ENCODE measurements around the gene KRIT1. TPM values are rescaled to one million over a fixed set of nuclear protein-coding genes. Genes with fewer than 3 reads are reported as not detected.

Gene KRIT1
- polyA plus RNA-seq, 1 experiment = 45.1 TPM

DNA sequence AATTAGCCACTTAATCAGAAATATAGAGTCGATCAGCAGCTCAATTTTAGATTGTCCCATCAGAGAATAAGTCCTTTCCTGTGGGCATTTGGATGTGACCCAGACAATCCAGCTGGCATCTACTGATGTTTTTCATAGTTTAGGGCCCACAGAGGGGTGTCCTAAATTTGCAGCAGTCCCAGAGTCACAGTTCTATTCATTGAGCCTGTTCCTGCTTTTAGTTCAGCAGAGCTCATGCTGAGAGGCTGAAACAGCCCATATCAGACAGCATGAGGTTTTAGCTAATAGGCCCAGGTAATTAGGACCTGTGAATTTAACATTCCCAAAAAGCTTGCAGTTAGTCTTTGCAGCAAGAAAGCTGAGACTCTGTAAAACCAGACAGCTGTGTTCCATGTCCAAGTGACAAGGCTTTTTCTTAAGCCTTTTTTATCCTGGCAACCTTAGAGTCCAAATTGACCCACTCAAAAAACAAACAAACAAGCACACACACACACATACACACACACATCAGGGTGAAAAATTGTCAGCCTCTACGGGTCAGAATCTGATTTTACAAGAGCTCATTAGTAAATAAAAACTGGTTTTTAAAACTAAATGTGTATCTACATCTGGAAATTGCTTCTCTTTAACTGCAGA is 33.8 kb upstream of the KRIT1 start:
- Histone ChIP-seq H3K27ac (ENCODE audit: low read depth, low read length) (no peak overlapping the region), H3K4me3 (ENCODE audit: low read depth, low read length) (no peak overlapping the region), H3K27me3 (ENCODE audit: control insufficient read depth, insufficient read depth, low read length) (no peaks in the 10 kb centered on the region), H3K9me3 (ENCODE audit: control insufficient read depth, insufficient read depth, low read length) (no peaks in the 10 kb centered on the region)
- CTCF ChIA-PET = interaction anchor here (0.9 kb wide), 1 partner anchor 145 kb away, joined by 3 read pairs; no protein-coding TSS in a partner anchor
- DNase-seq (ENCODE audit: low read depth, low spot score) = no peak
- POLR2A ChIA-PET = no interaction called here
- TF ChIP-seq, protein P1, sequence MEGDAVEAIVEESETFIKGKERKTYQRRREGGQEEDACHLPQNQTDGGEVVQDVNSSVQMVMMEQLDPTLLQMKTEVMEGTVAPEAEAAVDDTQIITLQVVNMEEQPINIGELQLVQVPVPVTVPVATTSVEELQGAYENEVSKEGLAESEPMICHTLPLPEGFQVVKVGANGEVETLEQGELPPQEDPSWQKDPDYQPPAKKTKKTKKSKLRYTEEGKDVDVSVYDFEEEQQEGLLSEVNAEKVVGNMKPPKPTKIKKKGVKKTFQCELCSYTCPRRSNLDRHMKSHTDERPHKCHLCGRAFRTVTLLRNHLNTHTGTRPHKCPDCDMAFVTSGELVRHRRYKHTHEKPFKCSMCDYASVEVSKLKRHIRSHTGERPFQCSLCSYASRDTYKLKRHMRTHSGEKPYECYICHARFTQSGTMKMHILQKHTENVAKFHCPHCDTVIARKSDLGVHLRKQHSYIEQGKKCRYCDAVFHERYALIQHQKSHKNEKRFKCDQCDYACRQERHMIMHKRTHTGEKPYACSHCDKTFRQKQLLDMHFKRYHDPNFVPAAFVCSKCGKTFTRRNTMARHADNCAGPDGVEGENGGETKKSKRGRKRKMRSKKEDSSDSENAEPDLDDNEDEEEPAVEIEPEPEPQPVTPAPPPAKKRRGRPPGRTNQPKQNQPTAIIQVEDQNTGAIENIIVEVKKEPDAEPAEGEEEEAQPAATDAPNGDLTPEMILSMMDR (IDR thresholded peaks at IDR 0.05; ENCODE audit: low read depth, low read length) = no peak

DNA sequence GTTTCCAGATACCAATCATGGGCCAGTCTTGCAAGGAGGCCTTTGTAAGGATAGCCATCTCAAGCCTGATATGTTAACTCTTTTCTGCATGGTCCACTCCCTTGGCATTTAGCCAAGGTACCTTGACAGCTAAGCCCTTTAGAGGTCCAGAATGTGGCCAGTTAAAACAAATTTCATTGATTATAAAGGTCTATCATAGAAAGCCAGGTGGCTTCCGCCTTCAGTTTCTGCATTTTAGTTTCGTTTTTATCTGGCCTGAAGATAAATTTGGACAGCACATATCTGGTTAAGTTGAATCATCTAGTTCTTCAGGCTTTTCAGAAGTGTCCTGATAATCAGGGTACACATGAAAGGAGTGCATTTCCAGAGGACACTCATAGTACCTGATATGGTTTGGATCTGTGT is 30.7 kb upstream of the KRIT1 start:
- H3K27ac ChIP-seq (ENCODE audit: low read depth, low read length) = no peak overlapping the region
- H3K27me3 ChIP-seq (ENCODE audit: control insufficient read depth, insufficient read depth, low read length) = no peaks in the 10 kb centered on the region
- H3K9me3 ChIP-seq (ENCODE audit: control insufficient read depth, insufficient read depth, low read length) = no peaks in the 10 kb centered on the region
- POLR2A ChIA-PET = no interaction called here
- TF ChIP-seq, protein P1 (IDR thresholded peaks at IDR 0.05; ENCODE audit: low read depth, low read length) = no peak
- no peak for DNase-seq (ENCODE audit: low read depth, low spot score)
- no peak overlapping the region for H3K4me3 ChIP-seq (ENCODE audit: low read depth, low read length)
- CTCF ChIA-PET = no interaction called here

DNA sequence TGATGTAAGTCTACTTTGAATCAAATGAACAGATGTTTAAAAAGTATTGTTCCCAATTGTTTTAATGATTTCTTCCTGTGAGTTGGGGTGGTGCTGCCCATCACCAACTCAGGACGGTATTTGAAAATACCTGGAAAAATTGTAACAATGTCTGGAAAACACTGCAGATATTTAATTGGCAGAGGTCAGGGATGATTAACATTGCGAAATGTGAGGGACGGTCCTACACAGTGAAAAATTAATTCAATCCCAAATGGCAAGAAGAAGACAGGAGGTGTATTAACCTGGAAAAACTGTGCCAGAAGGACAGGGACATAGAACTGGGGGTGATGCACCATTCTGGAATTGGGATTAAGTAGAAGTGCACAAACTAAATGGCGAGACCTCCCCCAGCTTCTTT is 29.6 kb upstream of the KRIT1 start:
- Histone ChIP-seq H3K9me3 (ENCODE audit: control insufficient read depth, insufficient read depth, low read length) (no peaks in the 10 kb centered on the region), H3K27ac (ENCODE audit: low read depth, low read length) (no peak overlapping the region), H3K27me3 (ENCODE audit: control insufficient read depth, insufficient read depth, low read length) (no peaks in the 10 kb centered on the region), H3K4me3 (ENCODE audit: low read depth, low read length) (no peak overlapping the region)
- POLR2A ChIA-PET = no interaction called here
- TF ChIP-seq, protein P1 (IDR thresholded peaks at IDR 0.05; ENCODE audit: low read depth, low read length) = no peak
- no peak for DNase-seq (ENCODE audit: low read depth, low spot score)
- CTCF ChIA-PET = no interaction called here

DNA sequence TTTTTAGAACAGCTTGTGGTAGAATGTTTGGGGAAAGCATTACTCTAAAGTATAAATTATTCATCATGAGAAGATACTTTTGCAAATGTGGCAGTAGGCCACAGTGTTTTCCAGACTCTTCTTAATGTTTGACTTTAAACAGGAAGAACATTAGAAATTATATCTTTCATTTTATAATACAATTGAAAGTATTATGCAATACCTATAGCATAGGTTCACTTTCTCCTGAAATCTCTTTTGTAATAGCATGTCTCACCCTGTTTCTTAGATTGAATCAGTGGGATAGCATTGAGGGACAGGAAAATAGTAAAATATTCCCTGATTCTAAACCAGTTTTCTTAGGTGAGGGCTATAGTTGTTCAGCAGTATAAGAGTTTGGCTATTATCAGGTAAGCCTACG is 23.2 kb upstream of the KRIT1 start:
- Histone ChIP-seq H3K4me3 (ENCODE audit: low read depth, low read length) (no peak overlapping the region), H3K27me3 (ENCODE audit: control insufficient read depth, insufficient read depth, low read length) (no peaks in the 10 kb centered on the region), H3K27ac (ENCODE audit: low read depth, low read length) (no peak overlapping the region), H3K9me3 (ENCODE audit: control insufficient read depth, insufficient read depth, low read length) (no peaks in the 10 kb centered on the region; the same call in 1 of the 2 replicates)
- no peak for DNase-seq (ENCODE audit: low read depth, low spot score)
- POLR2A ChIA-PET = no interaction called here
- TF ChIP-seq, protein P1 (IDR thresholded peaks at IDR 0.05; ENCODE audit: low read depth, low read length) = no peak
- CTCF ChIA-PET = no interaction called here

DNA sequence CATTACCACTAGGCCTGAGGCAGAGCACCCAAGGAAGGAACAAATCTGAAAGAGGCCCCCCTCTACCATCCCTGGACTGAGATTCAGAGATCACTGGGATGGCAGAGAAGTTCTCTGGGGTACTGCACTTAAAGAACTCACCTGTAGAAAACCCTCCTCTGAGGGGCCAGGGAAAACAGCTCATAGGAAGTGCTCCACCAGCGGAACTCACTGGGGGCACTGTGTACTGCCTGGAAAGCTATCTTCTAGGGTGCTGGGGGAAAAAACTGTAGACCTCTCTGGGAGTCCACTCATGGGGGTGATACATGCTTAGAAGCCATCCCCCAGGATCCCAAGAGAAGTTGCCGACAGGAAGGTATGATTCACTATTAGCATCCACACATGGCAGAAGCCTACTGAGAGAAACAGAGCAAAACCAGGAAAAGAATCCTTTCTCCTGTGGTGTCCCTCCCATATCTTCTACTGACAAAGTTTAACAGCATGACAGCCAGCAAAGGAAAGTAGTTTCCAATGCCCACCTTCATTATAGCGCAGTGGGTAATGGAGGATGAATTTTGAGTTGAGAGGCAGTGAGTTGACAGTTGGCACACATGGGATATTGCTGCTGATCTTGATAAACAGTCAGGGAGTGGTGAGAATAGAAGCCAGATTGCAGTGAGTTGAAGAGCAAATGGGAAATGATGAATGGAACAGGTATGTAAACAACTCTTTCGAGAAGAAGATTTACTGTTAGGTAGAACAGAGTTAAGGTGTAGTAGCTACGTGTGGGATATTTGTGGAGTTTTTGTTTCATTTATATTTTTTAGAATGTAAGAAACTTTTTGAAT is 20.9 kb upstream of the KRIT1 start:
- ChIA-PET POLR2A (no interaction called here), CTCF (no interaction called here)
- TF ChIP-seq, protein P1 (IDR thresholded peaks at IDR 0.05; ENCODE audit: low read depth, low read length) = no peak
- DNase-seq (ENCODE audit: low read depth, low spot score) = no peak
- H3K27ac ChIP-seq (ENCODE audit: low read depth, low read length) = no peak overlapping the region
- H3K4me3 ChIP-seq (ENCODE audit: low read depth, low read length) = no peak overlapping the region
- H3K27me3 ChIP-seq (ENCODE audit: control insufficient read depth, insufficient read depth, low read length) = no peaks in the 10 kb centered on the region
- no peaks in the 10 kb centered on the region; the same call in 1 of the 2 replicates for H3K9me3 ChIP-seq (ENCODE audit: control insufficient read depth, insufficient read depth, low read length)

All from AG04450 (cell line).